Neural progenitor cell (in vitro differentiated cells): ENCODE results near the gene SIX1.

Experiments
- EZH2 ChIP-seq: fragments of 200-600 bp; sonication (generic); IDR thresholded peaks from 2 replicates; pipeline ENCODE4 v1.6.1; 2017; ENCODE audit warnings: antibody characterized with exemption, mild to moderate bottlenecking, moderate library complexity
- TF ChIP-seq, protein P1 (sequence below): fragments of 200-600 bp; sonication (generic); IDR thresholded peaks from 2 replicates; pipeline ENCODE4 v1.5.1; 2017; ENCODE audit warnings: antibody characterized with exemption, mild to moderate bottlenecking

DNA sequence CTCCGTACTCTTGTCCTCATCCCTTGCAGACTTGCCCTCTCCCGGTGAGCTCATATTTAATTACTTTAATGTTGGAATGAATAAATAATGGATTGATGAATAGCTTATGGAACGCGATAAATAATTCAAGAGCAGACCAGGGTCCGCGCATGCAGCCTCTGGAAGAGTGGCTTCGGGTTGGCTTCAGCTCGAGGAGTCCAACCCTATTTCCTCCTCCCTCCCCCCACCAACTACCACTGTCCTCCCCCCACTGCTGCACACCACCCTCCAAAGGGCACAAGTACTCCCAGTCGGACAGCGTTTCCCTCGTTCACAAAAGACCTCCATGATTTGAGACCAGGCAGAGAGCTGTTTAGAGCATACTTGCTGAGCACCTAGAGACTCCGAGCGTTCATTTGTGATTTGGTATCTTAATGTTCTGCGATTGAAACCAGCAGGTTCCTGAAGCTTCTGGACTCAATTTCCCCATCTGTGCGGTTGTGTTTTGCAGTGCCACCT lies 647 bp upstream of the SIX1 start:
- TF ChIP-seq EZH2 = no peak
- TF ChIP-seq, protein P1, sequence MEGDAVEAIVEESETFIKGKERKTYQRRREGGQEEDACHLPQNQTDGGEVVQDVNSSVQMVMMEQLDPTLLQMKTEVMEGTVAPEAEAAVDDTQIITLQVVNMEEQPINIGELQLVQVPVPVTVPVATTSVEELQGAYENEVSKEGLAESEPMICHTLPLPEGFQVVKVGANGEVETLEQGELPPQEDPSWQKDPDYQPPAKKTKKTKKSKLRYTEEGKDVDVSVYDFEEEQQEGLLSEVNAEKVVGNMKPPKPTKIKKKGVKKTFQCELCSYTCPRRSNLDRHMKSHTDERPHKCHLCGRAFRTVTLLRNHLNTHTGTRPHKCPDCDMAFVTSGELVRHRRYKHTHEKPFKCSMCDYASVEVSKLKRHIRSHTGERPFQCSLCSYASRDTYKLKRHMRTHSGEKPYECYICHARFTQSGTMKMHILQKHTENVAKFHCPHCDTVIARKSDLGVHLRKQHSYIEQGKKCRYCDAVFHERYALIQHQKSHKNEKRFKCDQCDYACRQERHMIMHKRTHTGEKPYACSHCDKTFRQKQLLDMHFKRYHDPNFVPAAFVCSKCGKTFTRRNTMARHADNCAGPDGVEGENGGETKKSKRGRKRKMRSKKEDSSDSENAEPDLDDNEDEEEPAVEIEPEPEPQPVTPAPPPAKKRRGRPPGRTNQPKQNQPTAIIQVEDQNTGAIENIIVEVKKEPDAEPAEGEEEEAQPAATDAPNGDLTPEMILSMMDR = no peak
